C4-2B (cell line): ENCODE data around the gene CEMIP.

Source experiments
- ZFX ChIP-seq: fragments of 450-650 bp; IDR thresholded peaks from 2 replicates; pipeline ENCODE4 v1.6.1; 2017
- TF ChIP-seq, protein P1 (sequence below): fragments of 450-650 bp; conservative IDR thresholded peaks from 2 replicates; pipeline ENCODE4 v1.5.1; 2017; ENCODE audit warnings: mild to moderate bottlenecking

DNA sequence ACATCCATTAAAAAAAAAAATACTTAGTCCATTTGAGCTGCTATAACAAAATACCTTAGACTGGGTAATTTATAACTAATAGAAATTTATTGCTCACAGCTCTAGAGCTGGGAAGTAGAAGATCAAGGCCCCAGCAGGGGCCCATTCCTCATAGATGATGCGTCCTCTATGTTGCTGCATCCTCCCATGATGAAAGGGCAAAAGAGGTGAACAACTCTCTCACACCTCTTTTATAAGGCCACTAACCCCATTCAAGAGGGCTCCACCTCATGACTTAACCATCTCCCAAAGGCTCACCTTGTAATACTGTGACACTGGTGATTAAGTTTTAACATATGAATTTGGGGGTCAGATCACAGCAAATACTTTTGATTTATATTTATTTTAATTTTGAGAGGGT, 218.5 kb downstream of the CEMIP start:
- TF ChIP-seq, protein P1, sequence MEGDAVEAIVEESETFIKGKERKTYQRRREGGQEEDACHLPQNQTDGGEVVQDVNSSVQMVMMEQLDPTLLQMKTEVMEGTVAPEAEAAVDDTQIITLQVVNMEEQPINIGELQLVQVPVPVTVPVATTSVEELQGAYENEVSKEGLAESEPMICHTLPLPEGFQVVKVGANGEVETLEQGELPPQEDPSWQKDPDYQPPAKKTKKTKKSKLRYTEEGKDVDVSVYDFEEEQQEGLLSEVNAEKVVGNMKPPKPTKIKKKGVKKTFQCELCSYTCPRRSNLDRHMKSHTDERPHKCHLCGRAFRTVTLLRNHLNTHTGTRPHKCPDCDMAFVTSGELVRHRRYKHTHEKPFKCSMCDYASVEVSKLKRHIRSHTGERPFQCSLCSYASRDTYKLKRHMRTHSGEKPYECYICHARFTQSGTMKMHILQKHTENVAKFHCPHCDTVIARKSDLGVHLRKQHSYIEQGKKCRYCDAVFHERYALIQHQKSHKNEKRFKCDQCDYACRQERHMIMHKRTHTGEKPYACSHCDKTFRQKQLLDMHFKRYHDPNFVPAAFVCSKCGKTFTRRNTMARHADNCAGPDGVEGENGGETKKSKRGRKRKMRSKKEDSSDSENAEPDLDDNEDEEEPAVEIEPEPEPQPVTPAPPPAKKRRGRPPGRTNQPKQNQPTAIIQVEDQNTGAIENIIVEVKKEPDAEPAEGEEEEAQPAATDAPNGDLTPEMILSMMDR, result no peak
- TF ChIP-seq ZFX, result no peak
